ENCODE results near the gene BBS9.

GRCh38 chr7:33243319-33243881 lies 114.0 kb downstream of the BBS9 start:
- TF ChIP-seq, protein P1, sequence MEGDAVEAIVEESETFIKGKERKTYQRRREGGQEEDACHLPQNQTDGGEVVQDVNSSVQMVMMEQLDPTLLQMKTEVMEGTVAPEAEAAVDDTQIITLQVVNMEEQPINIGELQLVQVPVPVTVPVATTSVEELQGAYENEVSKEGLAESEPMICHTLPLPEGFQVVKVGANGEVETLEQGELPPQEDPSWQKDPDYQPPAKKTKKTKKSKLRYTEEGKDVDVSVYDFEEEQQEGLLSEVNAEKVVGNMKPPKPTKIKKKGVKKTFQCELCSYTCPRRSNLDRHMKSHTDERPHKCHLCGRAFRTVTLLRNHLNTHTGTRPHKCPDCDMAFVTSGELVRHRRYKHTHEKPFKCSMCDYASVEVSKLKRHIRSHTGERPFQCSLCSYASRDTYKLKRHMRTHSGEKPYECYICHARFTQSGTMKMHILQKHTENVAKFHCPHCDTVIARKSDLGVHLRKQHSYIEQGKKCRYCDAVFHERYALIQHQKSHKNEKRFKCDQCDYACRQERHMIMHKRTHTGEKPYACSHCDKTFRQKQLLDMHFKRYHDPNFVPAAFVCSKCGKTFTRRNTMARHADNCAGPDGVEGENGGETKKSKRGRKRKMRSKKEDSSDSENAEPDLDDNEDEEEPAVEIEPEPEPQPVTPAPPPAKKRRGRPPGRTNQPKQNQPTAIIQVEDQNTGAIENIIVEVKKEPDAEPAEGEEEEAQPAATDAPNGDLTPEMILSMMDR (IDR thresholded peaks at IDR 0.05; ENCODE audit: insufficient read depth, low read length, poor library complexity, severe bottlenecking): peak; percentile 42
- no peak for TF ChIP-seq EZH2phosphoT487 (conservative IDR thresholded peaks at IDR 0.05; ENCODE audit: low read length)

Data from SU-DHL-6 (cell line).